ENCODE data around the gene SHTN1.

SHTN1 gene

GRCh38 chr10:117005026-117005526 is at the start of gene SHTN1:
SHTN1 (minus strand) TSS chr10:117005187; CDS start chr10:117005079, 108 bp downstream.
- peak; percentile 77 for DNase-seq

DNA sequence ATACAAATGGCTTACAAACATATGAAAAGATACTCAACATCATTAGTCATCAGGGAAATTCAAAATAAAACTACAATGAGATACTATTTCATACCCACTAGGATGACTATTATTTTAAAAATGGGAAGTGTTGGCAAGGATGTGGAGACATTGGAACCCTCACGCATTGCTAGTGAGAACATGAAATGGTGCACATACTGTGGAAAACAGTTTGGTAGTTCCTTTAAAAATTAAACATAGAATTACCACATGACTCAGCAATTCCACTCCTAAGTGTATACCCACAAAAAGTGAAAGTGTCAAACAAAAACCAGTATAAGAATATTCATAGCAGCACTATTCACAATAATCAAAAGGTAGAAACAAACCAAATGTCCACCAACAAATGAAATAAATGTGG is 48.5 kb upstream of the SHTN1 start:
- DNase-seq: peak; percentile 45

DNA sequence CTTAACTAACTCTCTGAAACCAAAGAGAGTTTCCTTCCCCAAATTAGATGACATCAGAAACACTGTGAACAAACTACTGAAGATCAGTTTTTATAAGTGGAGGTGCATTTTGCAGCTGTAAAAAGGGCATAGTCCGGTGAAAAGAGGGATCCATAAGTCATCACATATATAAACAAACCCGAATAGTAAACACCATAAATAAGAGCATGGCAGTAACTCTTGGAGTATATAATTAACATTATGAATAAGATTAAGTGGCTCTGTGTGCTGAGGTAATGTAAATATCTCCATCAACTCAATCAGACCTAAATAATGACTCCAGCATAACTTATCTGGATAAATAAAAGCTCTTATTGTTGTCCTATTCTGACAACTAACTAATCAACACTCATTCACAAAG is 43.0 kb upstream of the SHTN1 start:
- DNase-seq: no peak

- DNase-seq: no peak
Observed at GRCh38 chr10:117016266-117016665, 11.3 kb upstream of the SHTN1 start.

DNA sequence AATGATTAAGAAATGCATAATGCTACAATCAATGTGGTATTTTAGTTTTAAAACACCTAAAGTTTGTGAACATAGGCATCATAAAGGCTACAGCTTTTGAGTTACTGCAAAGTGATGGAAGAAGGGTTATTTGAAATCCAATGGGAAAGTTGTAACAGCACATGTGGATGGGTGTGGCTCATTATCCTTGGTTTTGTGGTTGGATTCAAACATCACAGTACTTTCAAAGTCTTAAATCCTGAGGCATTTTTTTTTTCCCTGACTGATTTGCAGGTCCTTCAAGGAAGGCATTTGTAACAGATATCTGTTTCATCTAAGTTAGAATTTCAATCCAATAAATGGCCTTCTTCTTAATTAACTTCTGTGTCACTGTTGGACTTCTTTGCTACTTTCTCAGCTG is 9.8 kb upstream of the SHTN1 start:
- DNase-seq: no peak

GRCh38 chr10:117007080-117007479 is 2.1 kb upstream of the SHTN1 start:
- peak; percentile 59 for DNase-seq

GRCh38 chr10:117005527-117006055 is 604 bp upstream of the SHTN1 start:
- DNase-seq: peak; percentile 73

DNA sequence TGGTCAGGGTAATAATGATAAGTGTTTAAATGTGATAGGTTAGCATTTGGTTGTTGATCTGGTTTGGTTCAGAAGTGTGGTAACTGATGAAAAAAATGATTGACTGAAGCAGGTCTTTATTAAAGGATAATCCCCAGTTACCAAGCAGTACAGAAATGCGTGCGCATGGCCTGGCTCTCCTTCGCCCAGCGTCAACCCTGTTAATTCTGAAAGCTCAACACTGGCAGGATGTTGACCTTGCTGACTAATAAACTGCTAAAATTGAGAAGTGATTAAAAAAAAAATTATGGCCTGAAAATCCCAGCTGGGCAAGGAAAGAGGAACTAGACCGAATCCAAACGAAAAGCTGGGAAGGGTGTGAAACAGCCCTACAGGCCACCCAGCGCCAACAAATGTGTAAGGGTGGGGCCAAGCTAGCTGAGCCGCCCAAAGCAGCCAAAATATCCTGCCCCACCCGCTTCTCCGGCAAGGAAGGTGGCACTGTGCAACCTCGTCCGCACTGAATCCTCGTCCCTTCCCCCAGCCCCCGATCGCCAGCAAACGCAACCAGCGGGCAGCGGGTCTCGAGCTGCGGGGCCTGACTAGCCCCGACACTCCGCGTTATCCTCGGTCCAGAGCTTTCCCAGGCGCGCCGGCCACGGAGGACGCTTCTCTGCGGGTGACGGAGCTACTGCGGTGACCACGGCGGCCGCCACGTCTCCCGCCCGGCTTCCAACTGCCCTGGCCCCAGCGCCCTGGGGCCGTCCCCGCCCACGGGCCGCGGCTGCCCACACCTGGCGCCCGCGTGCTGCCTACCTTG is 561 bp downstream of the SHTN1 start:
- DNase-seq: peak; percentile 77

- no peak for DNase-seq
Observed at GRCh38 chr10:117003336-117003735, 1.7 kb downstream of the SHTN1 start.

DNA sequence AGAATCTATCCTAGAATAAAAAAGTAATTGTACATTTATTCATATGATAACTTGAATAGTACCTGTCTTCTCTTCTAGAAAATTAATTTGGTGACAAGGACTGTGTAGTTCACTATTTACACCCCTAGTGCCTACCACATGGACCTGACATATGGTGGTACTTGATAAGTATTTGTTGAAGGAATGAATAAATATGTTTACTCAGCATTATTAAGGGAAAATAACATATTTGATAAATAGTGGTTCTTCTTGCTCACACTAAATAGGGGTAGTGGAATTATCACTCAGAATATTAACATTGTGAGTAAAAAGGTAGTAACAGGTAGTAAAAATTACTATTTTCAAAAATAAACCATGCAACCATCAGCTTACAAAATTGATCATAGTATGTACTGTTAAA is 2.8 kb downstream of the SHTN1 start:
- DNase-seq: no peak

DNA sequence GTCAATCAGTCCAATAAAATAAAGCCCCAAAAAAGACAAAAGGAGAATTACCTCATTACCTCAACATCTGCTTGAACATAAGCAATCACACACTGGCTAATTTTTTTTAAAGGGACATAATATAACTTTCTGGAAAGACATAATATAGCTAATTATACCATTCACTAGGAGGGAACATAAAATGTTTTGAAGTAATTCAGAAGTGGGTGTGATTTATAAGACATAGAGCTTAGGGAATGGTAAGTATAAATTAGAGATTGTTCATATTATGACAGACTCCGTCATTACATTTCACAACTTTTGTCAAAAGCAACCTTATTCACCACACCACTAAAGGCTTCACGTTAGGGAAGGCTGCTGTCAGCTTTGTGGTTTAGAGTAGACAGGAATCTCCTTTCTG is 3.8 kb downstream of the SHTN1 start:
- DNase-seq: no peak

DNA sequence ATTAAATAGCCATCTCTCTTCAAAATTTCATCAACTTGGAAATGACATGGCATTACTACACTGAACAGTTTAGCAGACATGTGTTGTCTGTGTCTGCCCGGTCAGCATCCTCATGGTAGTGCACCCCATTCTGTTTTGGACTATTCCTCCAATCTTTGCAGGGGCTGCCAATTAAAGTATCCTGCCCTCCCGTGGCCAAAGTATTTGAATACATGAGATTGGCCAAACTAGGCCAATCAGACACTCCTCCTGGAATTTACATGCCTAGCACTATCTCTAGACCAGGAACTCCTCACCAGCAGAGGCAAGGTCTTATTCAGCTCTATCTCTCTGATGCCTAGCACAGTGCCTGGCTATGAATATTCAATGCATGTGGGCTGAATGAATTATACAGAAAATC is 4.4 kb downstream of the SHTN1 start:
- DNase-seq: no peak

DNA sequence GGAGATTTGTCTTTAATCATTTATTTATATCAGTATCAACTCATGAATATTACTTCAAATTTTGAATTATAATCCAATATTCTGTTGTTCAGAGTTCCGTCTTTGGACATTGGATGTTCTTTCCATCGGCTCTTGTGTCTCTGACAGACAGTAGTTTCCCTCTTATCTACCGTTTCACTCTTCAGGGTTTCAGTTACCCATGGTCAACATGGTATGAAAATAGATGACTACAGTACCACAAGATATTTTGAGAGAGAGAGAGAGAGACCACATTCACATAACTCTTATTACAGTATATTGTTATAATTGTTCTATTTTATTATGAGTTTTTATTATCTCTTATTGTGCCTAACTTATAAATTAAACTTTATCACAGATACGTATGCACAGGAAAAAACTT is 6.8 kb downstream of the SHTN1 start:
- DNase-seq: no peak

GRCh38 chr10:116997015-116997414 is 8.0 kb downstream of the SHTN1 start:
- DNase-seq: no peak

GRCh38 chr10:116995648-116996047 is 9.3 kb downstream of the SHTN1 start:
- no peak for DNase-seq

DNA sequence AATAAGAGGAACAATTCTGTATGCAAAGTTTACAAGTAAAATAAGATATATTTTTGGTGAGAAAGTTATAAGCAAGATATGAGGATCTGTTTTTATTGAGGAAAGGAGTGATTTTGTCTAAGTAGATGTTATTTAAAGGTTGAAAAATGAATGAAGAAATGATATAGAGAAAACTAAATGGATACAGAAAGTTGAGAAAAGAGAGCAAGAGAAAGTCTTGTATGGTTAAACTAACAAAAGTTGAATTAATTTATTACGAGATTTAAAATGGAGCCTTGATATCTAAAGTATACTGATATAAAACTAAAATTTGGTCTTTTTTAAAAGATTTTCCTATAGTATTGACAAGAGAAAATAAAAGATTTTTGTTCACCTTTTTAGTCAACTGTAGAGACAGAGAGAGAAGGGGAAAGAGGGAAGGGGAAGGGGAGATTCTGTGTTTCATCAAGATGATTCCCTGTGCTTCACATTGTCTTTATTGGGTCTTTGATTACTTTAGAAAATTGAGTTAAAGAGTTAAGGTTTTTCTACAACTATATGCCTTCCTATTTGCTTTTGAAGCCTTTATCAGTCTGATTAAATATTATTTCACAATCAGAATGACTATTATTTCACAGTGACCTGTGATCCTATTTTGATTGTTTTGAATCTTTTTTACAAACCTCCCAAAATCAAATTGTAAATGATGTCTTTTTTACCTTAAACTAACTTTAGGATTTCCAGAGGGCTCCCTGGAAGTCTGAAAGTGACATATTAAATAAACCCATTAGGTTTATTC is 10.7 kb downstream of the SHTN1 start:
- no peak for DNase-seq

DNA sequence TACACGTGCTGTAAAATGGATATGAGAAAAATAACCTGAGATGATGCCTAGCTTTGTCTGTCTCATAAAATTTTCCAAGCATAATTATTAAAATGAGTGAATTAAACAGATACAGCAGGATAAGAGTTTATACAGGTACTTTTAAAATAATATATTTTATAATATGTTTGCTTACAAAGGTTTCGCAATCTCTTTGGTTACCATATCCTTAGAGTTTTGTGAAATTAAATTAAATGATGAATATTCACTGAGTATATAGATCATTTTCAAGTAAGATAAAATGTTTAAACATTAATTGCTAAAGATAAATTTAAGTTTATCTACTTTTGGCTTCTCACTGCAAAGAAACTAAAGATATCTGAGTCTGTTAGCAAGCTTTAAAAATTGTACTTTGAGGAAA is 11.4 kb downstream of the SHTN1 start:
- DNase-seq: no peak

- DNase-seq: no peak
Observed at GRCh38 chr10:116992183-116992582, 12.8 kb downstream of the SHTN1 start.

- no peak for DNase-seq
Observed at GRCh38 chr10:116990276-116990800, 14.6 kb downstream of the SHTN1 start.

DNA sequence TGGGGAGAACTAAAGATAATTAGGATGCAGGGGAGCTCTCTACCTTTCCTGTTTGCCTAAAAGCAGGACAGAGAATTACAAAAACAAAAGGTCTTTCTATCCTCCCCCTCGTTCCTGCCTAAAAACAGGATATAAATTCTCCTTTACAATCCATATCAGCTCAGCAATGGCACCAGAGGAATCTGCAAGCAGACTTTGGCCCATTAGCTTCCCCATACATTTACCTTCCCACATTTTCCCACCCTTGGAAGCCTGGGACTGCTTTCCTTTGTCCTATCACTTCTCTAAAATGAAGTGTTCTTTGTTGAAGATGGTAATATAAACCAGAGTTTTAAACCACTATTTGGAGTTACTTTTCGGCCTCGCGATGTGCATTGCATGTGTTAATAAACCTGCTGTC is 15.5 kb downstream of the SHTN1 start:
- DNase-seq: no peak

GRCh38 chr10:116988311-116988710 is 16.7 kb downstream of the SHTN1 start:
- no peak for DNase-seq

DNA sequence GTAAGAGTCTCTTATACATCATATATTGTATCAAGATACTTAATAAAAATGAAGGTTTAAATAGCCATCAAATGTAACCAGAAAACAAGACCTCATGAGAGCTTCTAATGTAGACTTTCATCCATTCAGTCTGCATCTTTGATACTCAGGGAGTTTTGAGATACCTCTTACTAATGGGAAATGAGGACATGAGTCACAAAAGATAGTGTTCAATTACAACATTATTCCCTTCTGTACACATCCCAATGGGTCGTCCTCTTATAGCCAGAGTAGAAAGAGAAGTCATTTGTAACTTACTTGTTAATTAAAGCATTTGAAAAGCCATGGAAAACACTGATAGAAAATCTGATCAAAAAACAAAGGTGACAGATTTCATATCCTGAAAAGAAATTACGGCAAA is 19.4 kb downstream of the SHTN1 start:
- DNase-seq: no peak

DNA sequence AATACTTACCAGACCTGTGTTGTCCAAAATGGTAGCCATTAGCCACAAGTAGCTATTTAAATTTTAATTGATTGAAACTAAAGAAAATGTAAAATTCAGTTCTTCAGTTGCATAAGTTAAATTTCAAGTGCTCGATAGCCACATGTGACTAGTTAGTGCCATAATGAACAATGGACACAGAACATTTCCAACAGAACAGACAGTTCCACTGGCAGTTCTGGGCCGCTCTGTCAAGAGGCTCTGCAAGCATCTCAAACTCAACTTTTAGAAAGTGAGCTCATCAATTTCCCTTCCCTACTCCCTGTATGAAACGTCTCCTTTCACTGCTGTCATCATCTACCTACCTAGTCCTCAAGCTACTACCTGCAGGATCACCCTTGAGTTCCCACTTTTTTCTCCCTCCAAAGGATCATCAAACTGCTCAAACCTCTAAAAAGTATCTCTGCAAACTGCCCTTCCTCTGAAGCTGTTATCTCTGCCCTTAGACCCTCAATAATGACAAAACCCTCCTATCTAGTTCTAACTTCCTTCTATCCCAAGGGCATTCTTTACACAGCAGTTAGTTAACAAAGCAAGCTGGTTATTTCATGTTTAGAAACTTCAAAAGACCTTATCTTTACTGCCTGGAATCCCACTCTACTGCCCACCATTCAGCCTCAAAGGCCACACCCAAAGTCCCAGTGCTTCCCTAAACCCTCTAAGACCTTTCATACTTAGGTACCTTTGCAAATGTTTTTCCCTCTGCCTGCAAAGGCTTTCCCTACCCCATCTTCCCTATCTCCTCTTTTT is 20.6 kb downstream of the SHTN1 start:
- peak; percentile 60 for DNase-seq
